Ishikawa (cell line): ENCODE data around the gene INPP5E.

ENCODE experiments used
- CEBPB ChIP-seq: IDR thresholded peaks from 2 replicates; pipeline ENCODE4 v1.6.1; 2012
- EP300 ChIP-seq: IDR thresholded peaks from 2 replicates; pipeline ENCODE4 v1.6.1; 2012; ENCODE audit warnings: borderline replicate concordance
- RAD21 ChIP-seq: IDR thresholded peaks from 2 replicates; pipeline ENCODE4 v1.6.1; 2012; ENCODE audit warnings: low read depth
- REST ChIP-seq: IDR thresholded peaks from 2 replicates; pipeline ENCODE4 v1.6.1; 2012; ENCODE audit warnings: low read depth, mild to moderate bottlenecking
- TEAD4 ChIP-seq: IDR thresholded peaks from 2 replicates; pipeline ENCODE4 v1.6.1; 2012
- TF ChIP-seq, protein P1 (sequence below): IDR thresholded peaks from 2 replicates; pipeline ENCODE4 v1.6.1; 2012

- TF ChIP-seq, protein P1, sequence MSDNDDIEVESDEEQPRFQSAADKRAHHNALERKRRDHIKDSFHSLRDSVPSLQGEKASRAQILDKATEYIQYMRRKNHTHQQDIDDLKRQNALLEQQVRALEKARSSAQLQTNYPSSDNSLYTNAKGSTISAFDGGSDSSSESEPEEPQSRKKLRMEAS, result no peak
- no peak for TF ChIP-seq RAD21
- TF ChIP-seq REST, result no peak
- no peak for TF ChIP-seq EP300
- no peak for TF ChIP-seq TEAD4
- no peak for TF ChIP-seq CEBPB
Measured at GRCh38 chr9:136467766-136468165, 28.1 kb upstream of the INPP5E start.
